Measurements from ENCODE around the gene ERRFI1.
"Not testable (repeated sequence)": the region's sequence is repeated elsewhere in the genome, so short reads cannot be mapped to it uniquely, and the experiment has no call there.

Gene ERRFI1

GRCh38 chr1:8055973-8056372 is 29.9 kb upstream of the ERRFI1 start:
- no peak overlapping the region for H3K4me3 Mint-ChIP-seq

DNA sequence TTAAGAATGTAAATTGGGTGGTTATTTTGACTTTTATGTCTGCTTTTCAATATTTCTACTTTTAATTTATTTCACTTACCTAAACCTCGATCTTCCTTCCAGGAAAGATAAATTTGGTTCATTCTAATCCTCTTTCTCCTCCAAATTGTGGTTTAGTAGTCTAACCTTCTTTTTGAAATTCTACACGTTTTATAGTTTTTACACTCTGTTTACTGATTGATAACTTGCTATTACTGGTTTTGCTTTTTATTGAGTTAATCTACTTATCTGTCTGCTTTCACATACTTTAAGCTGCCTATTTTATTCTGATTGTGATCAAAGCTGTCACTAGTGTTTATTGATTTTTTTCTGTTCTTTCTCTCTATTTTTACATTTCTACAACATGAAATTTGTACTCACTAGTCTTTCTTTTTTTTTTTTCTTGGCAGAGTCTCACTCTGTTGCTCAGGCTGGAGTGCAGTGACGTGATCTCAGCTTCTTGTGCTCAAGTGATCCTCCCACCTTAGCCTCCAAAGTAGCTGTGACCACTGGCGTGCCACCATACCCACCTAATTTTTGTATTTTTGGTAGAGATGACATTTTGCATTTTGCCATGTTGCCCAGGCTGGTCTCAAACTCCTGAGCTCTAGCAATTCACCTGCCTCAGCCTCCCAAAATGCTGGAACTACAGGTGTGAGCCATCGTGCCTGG is 27.9 kb upstream of the ERRFI1 start:
- ATAC-seq (replicated peaks), result no peak
- DNase-seq, result no peak
- Mint-ChIP-seq H3K9me3 (no peaks in the 10 kb centered on the region), H3K27ac (no peak overlapping the region), H3K4me3 (no peak overlapping the region), H3K27me3 (peaks cover 4 to 17% of the 10 kb centered on the region in 2 donors), H3K36me3 (ENCODE audit: insufficient read depth) (no peaks in the 10 kb centered on the region), H3K4me1 (ENCODE audit: low read depth in 2 of 2) (peaks cover 0 to 2% of the 10 kb centered on the region in 2 donors)

More at GRCh38 chr1:8055973-8056372, 29.9 kb upstream of the ERRFI1 start:
- Mint-ChIP-seq H3K27ac (no peak overlapping the region), H3K36me3 (ENCODE audit: insufficient read depth) (no peaks in the 10 kb centered on the region), H3K4me1 (ENCODE audit: low read depth in 2 of 2) (peaks cover 0 to 2% of the 10 kb centered on the region in 2 donors), H3K9me3 (no peaks in the 10 kb centered on the region), H3K27me3 (peaks cover 4 to 17% of the 10 kb centered on the region in 2 donors)
- DNase-seq (no peak), ATAC-seq (replicated peaks) (no peak)

- peak overlapping the region in 1 of 2 donors; percentile 50 for H3K27ac Mint-ChIP-seq
- H3K27me3 Mint-ChIP-seq, result peaks cover 0 to 8% of the 10 kb centered on the region in 2 donors
- DNase-seq (no peak), ATAC-seq (replicated peaks) (no peak)
- H3K4me3 Mint-ChIP-seq, result no peak overlapping the region
- H3K36me3 Mint-ChIP-seq (ENCODE audit: insufficient read depth), result no peaks in the 10 kb centered on the region
- H3K4me1 Mint-ChIP-seq (ENCODE audit: low read depth in 2 of 2), result peaks cover 0 to 2% of the 10 kb centered on the region in 2 donors
- no peaks in the 10 kb centered on the region for H3K9me3 Mint-ChIP-seq
Measured at GRCh38 chr1:8051650-8052049, 25.5 kb upstream of the ERRFI1 start.

- ATAC-seq (replicated peaks); DNase-seq; H3K4me3 Mint-ChIP-seq; H3K9me3 Mint-ChIP-seq; H3K4me1 Mint-ChIP-seq (ENCODE audit: low read depth in 2 of 2); H3K36me3 Mint-ChIP-seq (ENCODE audit: insufficient read depth): not testable (repeated sequence)
- peak overlapping the region in 1 of 2 donors; percentile 82 for H3K27ac Mint-ChIP-seq
- H3K27me3 Mint-ChIP-seq, result peaks cover 0 to 13% of the 10 kb centered on the region in 2 donors
Measured at GRCh38 chr1:8049229-8049628, 23.1 kb upstream of the ERRFI1 start.

GRCh38 chr1:8047686-8048445 is 21.8 kb upstream of the ERRFI1 start:
- DNase-seq (no peak), ATAC-seq (replicated peaks) (no peak)
- H3K9me3 Mint-ChIP-seq, result no peaks in the 10 kb centered on the region
- H3K4me1 Mint-ChIP-seq (ENCODE audit: low read depth in 2 of 2), result no peaks in the 10 kb centered on the region
- H3K27ac Mint-ChIP-seq, result peak overlapping the region in 1 of 2 donors; percentile 82
- peaks cover 0 to 13% of the 10 kb centered on the region in 2 donors for H3K27me3 Mint-ChIP-seq
- H3K36me3 Mint-ChIP-seq (ENCODE audit: insufficient read depth), result no peaks in the 10 kb centered on the region
- no peak overlapping the region for H3K4me3 Mint-ChIP-seq

DNA sequence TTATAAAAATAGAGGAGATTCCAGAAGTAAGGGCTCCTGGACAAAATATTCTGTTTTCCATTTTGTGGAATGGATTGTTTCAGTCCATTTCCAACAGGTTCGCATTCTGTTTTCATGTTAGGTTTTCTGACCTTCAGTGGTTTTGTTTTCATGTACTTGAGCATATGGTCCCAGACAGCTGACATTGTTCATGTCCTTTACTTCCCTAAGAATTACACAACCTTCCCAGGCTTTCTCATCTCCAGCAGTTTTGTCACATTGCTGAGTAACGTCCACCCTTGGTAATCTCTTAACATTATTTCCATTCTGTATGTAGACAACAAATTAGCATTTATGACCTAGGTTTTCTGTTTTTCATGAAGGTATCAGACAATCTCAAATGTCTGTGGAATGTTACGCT is 21.0 kb upstream of the ERRFI1 start:
- no peaks in the 10 kb centered on the region for H3K36me3 Mint-ChIP-seq (ENCODE audit: insufficient read depth)
- no peak overlapping the region for H3K4me3 Mint-ChIP-seq
- H3K27ac Mint-ChIP-seq, result no peak overlapping the region
- DNase-seq (no peak), ATAC-seq (replicated peaks) (no peak)
- H3K9me3 Mint-ChIP-seq, result peaks cover 0 to 4% of the 10 kb centered on the region in 2 donors
- H3K4me1 Mint-ChIP-seq (ENCODE audit: low read depth in 2 of 2), result no peaks in the 10 kb centered on the region
- peaks cover 0 to 13% of the 10 kb centered on the region in 2 donors for H3K27me3 Mint-ChIP-seq

GRCh38 chr1:8046391-8046790 is 20.3 kb upstream of the ERRFI1 start:
- no peaks in the 10 kb centered on the region for H3K4me1 Mint-ChIP-seq (ENCODE audit: low read depth in 2 of 2)
- no peak overlapping the region for H3K27ac Mint-ChIP-seq
- no peak overlapping the region for H3K4me3 Mint-ChIP-seq
- peaks cover 0 to 13% of the 10 kb centered on the region in 2 donors for H3K27me3 Mint-ChIP-seq
- H3K36me3 Mint-ChIP-seq (ENCODE audit: insufficient read depth), result no peaks in the 10 kb centered on the region
- ATAC-seq (replicated peaks) (no peak), DNase-seq (no peak)
- H3K9me3 Mint-ChIP-seq, result peaks cover 0 to 8% of the 10 kb centered on the region in 2 donors

DNA sequence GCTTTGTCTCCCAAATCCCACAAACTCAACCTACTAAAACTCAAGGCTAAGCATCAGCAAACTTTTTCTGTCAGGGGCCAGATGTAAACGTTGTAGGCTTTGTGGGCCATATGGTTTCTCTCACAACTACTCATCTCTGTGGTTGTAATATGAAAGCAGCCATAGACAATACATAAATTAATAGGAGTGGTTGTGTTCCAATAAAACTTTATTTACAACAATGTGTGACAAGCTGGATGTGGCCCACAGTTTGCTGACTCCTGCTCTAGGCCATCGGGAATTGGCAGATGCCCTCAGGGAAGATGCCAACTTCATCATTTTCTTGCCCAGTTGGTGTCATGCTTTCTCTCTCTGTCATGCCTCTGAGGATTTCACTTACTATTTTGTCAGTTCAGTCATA is 17.5 kb upstream of the ERRFI1 start:
- H3K27me3 Mint-ChIP-seq, result peaks cover 0 to 13% of the 10 kb centered on the region in 2 donors
- no peak for ATAC-seq (replicated peaks)
- no peak overlapping the region for H3K27ac Mint-ChIP-seq
- H3K4me1 Mint-ChIP-seq (ENCODE audit: low read depth in 2 of 2), result no peaks in the 10 kb centered on the region
- DNase-seq, result no peak
- H3K36me3 Mint-ChIP-seq (ENCODE audit: insufficient read depth), result no peaks in the 10 kb centered on the region
- peaks cover 0 to 8% of the 10 kb centered on the region in 2 donors for H3K9me3 Mint-ChIP-seq
- no peak overlapping the region for H3K4me3 Mint-ChIP-seq

DNA sequence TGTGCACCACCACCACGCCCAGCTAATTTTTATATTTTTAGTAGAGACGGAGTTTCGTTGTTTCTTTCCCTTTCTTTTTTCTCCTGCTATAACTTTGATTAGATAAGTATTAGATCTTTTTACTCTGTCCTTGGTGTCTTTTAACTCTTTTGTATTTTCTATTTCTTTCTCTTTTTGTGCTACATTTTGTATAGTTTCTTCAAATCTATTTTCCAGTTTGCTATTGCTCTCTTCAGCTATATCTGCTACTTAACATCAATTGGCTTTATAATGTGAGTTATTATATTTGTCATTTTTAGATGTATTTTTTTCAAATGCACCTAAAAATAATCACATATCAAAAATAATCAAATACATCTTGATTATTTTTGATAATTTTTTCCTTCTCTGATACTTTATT is 16.0 kb upstream of the ERRFI1 start:
- peaks cover 0 to 8% of the 10 kb centered on the region in 2 donors for H3K9me3 Mint-ChIP-seq
- peaks cover 0 to 13% of the 10 kb centered on the region in 2 donors for H3K27me3 Mint-ChIP-seq
- ATAC-seq (replicated peaks) (no peak), DNase-seq (no peak)
- no peak overlapping the region for H3K4me3 Mint-ChIP-seq
- no peak overlapping the region for H3K27ac Mint-ChIP-seq
- H3K4me1 Mint-ChIP-seq (ENCODE audit: low read depth in 2 of 2), result no peaks in the 10 kb centered on the region
- no peaks in the 10 kb centered on the region for H3K36me3 Mint-ChIP-seq (ENCODE audit: insufficient read depth)

GRCh38 chr1:8040586-8040985 is 14.5 kb upstream of the ERRFI1 start:
- no peak for DNase-seq
- no peak for ATAC-seq (replicated peaks)
- H3K9me3 Mint-ChIP-seq, result peaks cover 0 to 8% of the 10 kb centered on the region in 2 donors

GRCh38 chr1:8039071-8039470 is 13.0 kb upstream of the ERRFI1 start:
- Mint-ChIP-seq H3K4me1 (ENCODE audit: low read depth in 2 of 2) (no peaks in the 10 kb centered on the region), H3K27ac (no peak overlapping the region), H3K4me3 (no peak overlapping the region), H3K27me3 (peaks cover 0 to 10% of the 10 kb centered on the region in 2 donors), H3K36me3 (ENCODE audit: insufficient read depth) (no peaks in the 10 kb centered on the region), H3K9me3 (peaks cover 0 to 8% of the 10 kb centered on the region in 2 donors)
- DNase-seq (no peak), ATAC-seq (replicated peaks) (no peak)

More at GRCh38 chr1:8040586-8040985, 14.5 kb upstream of the ERRFI1 start:
- Mint-ChIP-seq H3K4me1 (ENCODE audit: low read depth in 2 of 2) (no peaks in the 10 kb centered on the region), H3K27me3 (peaks cover 0 to 13% of the 10 kb centered on the region in 2 donors), H3K27ac (no peak overlapping the region), H3K36me3 (ENCODE audit: insufficient read depth) (no peaks in the 10 kb centered on the region), H3K4me3 (no peak overlapping the region)

GRCh38 chr1:8035289-8035688 is 9.2 kb upstream of the ERRFI1 start:
- DNase-seq (no peak), ATAC-seq (replicated peaks) (no peak)
- Mint-ChIP-seq H3K9me3 (no peaks in the 10 kb centered on the region), H3K27ac (no peak overlapping the region), H3K36me3 (ENCODE audit: insufficient read depth) (no peaks in the 10 kb centered on the region), H3K4me1 (ENCODE audit: low read depth in 2 of 2) (peaks cover 0 to 3% of the 10 kb centered on the region in 2 donors), H3K27me3 (peaks cover 0 to 10% of the 10 kb centered on the region in 2 donors), H3K4me3 (no peak overlapping the region)

- H3K27ac Mint-ChIP-seq, result no peak overlapping the region
- no peaks in the 10 kb centered on the region for H3K9me3 Mint-ChIP-seq
- H3K4me1 Mint-ChIP-seq (ENCODE audit: low read depth in 2 of 2), result peaks cover 0 to 3% of the 10 kb centered on the region in 2 donors
- H3K36me3 Mint-ChIP-seq (ENCODE audit: insufficient read depth), result no peaks in the 10 kb centered on the region
- no peak for ATAC-seq (replicated peaks)
- H3K27me3 Mint-ChIP-seq, result peaks cover 0 to 10% of the 10 kb centered on the region in 2 donors
- H3K4me3 Mint-ChIP-seq, result no peak overlapping the region
- no peak for DNase-seq
Measured at GRCh38 chr1:8033322-8033721, 7.2 kb upstream of the ERRFI1 start.
